Endometrial microvascular endothelial cells (primary cell): Measurements from ENCODE around the gene SLC26A4. TPM values are rescaled to one million over a fixed set of nuclear protein-coding genes. Genes with fewer than 3 reads are reported as not detected.
"Not testable (repeated sequence)": the region's sequence is repeated elsewhere in the genome, so short reads cannot be mapped to it uniquely, and the experiment has no call there.

Source experiments
- in situ Hi-C: cut with HindIII; loops from 2 replicates; pipeline ENCODE4 v1.10.0; 2017; ENCODE audit warnings: low sequenced_read_pairs, low pct_unique_long_range_greater_than_20kb; ENCODE audit errors: inconsistent ontology term
- total RNA-seq: library from RNA; depleted of rRNA; stranded (reverse); fragments of >200 nt; gene quantifications from one replicate; pipeline ENCODE4 v1.2.3, GENCODE V29; 2015; ENCODE audit errors: inconsistent ontology term

Gene SLC26A4
- total RNA-seq: 0.09 TPM

GRCh38 chr7:107660381-107661080 is at the start of gene SLC26A4:
Gene SLC26A4 (plus strand): TSS chr7:107660828. CDS start chr7:107661642, 814 bp downstream.
- in situ Hi-C loops: no loop called here

GRCh38 chr7:107613439-107613838 is 47.2 kb upstream of the SLC26A4 start:
- in situ Hi-C loops: no loop called here

GRCh38 chr7:107613948-107614347 is 46.7 kb upstream of the SLC26A4 start:
- in situ Hi-C loops: no loop called here

GRCh38 chr7:107614425-107614824 is 46.2 kb upstream of the SLC26A4 start:
- in situ Hi-C loops: no loop called here

- in situ Hi-C loops: no loop called here
Measured at GRCh38 chr7:107615910-107616680, 44.5 kb upstream of the SLC26A4 start.

- in situ Hi-C loops: no loop called here
Measured at GRCh38 chr7:107622429-107622828, 38.2 kb upstream of the SLC26A4 start.

GRCh38 chr7:107622894-107623293 is 37.7 kb upstream of the SLC26A4 start:
- in situ Hi-C loops: no loop called here

- in situ Hi-C loops: no loop called here
Measured at GRCh38 chr7:107627002-107627401, 33.6 kb upstream of the SLC26A4 start.

GRCh38 chr7:107628461-107629064 is 32.1 kb upstream of the SLC26A4 start:
- in situ Hi-C loops: no loop called here

GRCh38 chr7:107630342-107630741 is 30.3 kb upstream of the SLC26A4 start:
- in situ Hi-C loops: no loop called here

GRCh38 chr7:107631588-107632491 is 28.8 kb upstream of the SLC26A4 start:
- in situ Hi-C loops: no loop called here

- in situ Hi-C loops: no loop called here
Measured at GRCh38 chr7:107632492-107632865, 28.1 kb upstream of the SLC26A4 start.

- in situ Hi-C loops: no loop called here
Measured at GRCh38 chr7:107638594-107638993, 22.0 kb upstream of the SLC26A4 start.

GRCh38 chr7:107639070-107639469 is 21.6 kb upstream of the SLC26A4 start:
- in situ Hi-C loops: not testable (repeated sequence)

GRCh38 chr7:107641676-107642075 is 19.0 kb upstream of the SLC26A4 start:
- in situ Hi-C loops: no loop called here

GRCh38 chr7:107642501-107642900 is 18.1 kb upstream of the SLC26A4 start:
- in situ Hi-C loops: no loop called here

- in situ Hi-C loops: no loop called here
Measured at GRCh38 chr7:107643407-107643806, 17.2 kb upstream of the SLC26A4 start.

GRCh38 chr7:107643938-107644308 is 16.7 kb upstream of the SLC26A4 start:
- in situ Hi-C loops: no loop called here
